ENCODE results near the gene ACIN1.

The ACIN1 gene

GRCh38 chr14:23079716-23080115 lies 15.2 kb downstream of the ACIN1 start:
- no peak for DNase-seq

- DNase-seq: no peak
Observed at GRCh38 chr14:23078692-23079116, 16.2 kb downstream of the ACIN1 start.

GRCh38 chr14:23077962-23078361 lies 17.0 kb downstream of the ACIN1 start:
- DNase-seq: no peak

GRCh38 chr14:23076785-23077408 lies 18.0 kb downstream of the ACIN1 start:
- DNase-seq: no peak

- DNase-seq: no peak
Observed at GRCh38 chr14:23074906-23075305, 20.0 kb downstream of the ACIN1 start.

- no peak for DNase-seq
Observed at GRCh38 chr14:23071921-23072539, 22.9 kb downstream of the ACIN1 start.

GRCh38 chr14:23071244-23071920 lies 23.6 kb downstream of the ACIN1 start:
- no peak for DNase-seq

GRCh38 chr14:23070262-23071129 lies 24.4 kb downstream of the ACIN1 start:
- DNase-seq: no peak

- no peak for DNase-seq
Observed at GRCh38 chr14:23069413-23069806, 25.5 kb downstream of the ACIN1 start.

GRCh38 chr14:23068789-23069412 lies 26.0 kb downstream of the ACIN1 start:
- DNase-seq: no peak

- DNase-seq: no peak
Observed at GRCh38 chr14:23067847-23068788, 26.8 kb downstream of the ACIN1 start.

- no peak for DNase-seq
Observed at GRCh38 chr14:23066855-23067744, 27.8 kb downstream of the ACIN1 start.

GRCh38 chr14:23066368-23066767 lies 28.6 kb downstream of the ACIN1 start:
- no peak for DNase-seq

GRCh38 chr14:23063601-23064000 lies 31.3 kb downstream of the ACIN1 start:
- no peak for DNase-seq

GRCh38 chr14:23062002-23062401 lies 32.9 kb downstream of the ACIN1 start:
- no peak for DNase-seq

- no peak for DNase-seq
Observed at GRCh38 chr14:23060536-23061260, 34.2 kb downstream of the ACIN1 start.

GRCh38 chr14:23058654-23059504 lies 36.1 kb downstream of the ACIN1 start:
- no peak for DNase-seq

- DNase-seq: no peak
Observed at GRCh38 chr14:23057757-23058653, 36.9 kb downstream of the ACIN1 start.

Data from SW 1271 (cell line).